Right cardiac atrium (tissue), 5 donors: ENCODE measurements around the gene CENPW. TPM values are rescaled to one million over a fixed set of nuclear protein-coding genes. Genes with fewer than 3 reads are reported as not detected.

Experiments used
- ATAC-seq, 2 donors: fragments of 200-7000 bp; cut with Tn5 transposase; one replicate each; pipeline versions ENCODE4 v1.8.0 to v1.9.1; 2020; ENCODE audit warnings: moderate library complexity in 2 of 2, mild to moderate bottlenecking in 1 of 2
- DNase-seq, 3 donors: peaks; one replicate each; pipeline ENCODE4 v3.0.0-alpha.2; 2020
- H3K27ac ChIP-seq: one replicate; pipeline ENCODE4 v1.5.1; 2013; ENCODE audit warnings: mild to moderate bottlenecking, low read length, control low read depth, moderate library complexity
- H3K27me3 ChIP-seq: one replicate; pipeline ENCODE4 v1.6.1; 2013; ENCODE audit not compliant: control insufficient read depth, insufficient read depth
- H3K4me1 ChIP-seq: one replicate; pipeline ENCODE4 v1.6.1; 2013; ENCODE audit warnings: low read length; ENCODE audit not compliant: control insufficient read depth, insufficient read depth
- H3K4me3 ChIP-seq: one replicate; pipeline ENCODE4 v1.5.1; 2013; ENCODE audit warnings: low read length, control low read depth
- H3K9me3 ChIP-seq: one replicate; pipeline ENCODE4 v1.6.1; 2013; ENCODE audit warnings: low read length; ENCODE audit not compliant: control insufficient read depth
- WGBS: extraction: QIAGEN DNeasy Blood & Tissue Kit; methylation state at CpG from one replicate; pipeline ENCODE4 v1.1.7; 2013; 5-methylcytosine and 5-hydroxymethylcytosine counted together
- intact Hi-C, 4 donors: fragments of 100-400 bp; cut with DNase I; formaldehyde crosslinking; loops; one replicate each; pipeline versions ENCODE4 v1.11.0 to v1.14.0; 2022 to 2023
- long read RNA-seq, 4 donors: library from polyadenylated mRNA; unstranded; transcript quantifications; one replicate each; pipeline ENCODE4 v2.0.0, GENCODE V29; 2020 to 2021
- polyA plus RNA-seq: library from polyadenylated mRNA; stranded (reverse); fragments of 200-250 nt; gene quantifications from one replicate; pipeline ENCODE4 v1.2.3, GENCODE V29; 2013
- total RNA-seq, 4 donors: library from RNA; stranded (reverse); fragmentation: NEBNext Ultra II Directional; extraction: Animal tissue kit (Norgen Biotek cat#: 25700); gene quantifications; one replicate each; pipeline ENCODE4 v1.2.1, GENCODE V29; 2021
- donor health status: healthy with polysubstance abuse.
- donor health status: DM: no; HTN: yes; CAD: no.
- donor health status: DM: no; HTN: no; CAD: no.
- donor health status: DM: no; HTN: yes; CAD: no; lungs with severe emphysema.
- donor health status: DM: yes; HTN: yes; CAD: no.

CENPW gene
- total RNA-seq (1 to 10 TPM in 3 of 4 donors, under 1 TPM in 1; 0.66 to 1.4 (median 1.1) TPM), polyA plus RNA-seq (0.97 TPM)
- long read RNA-seq, donor 1 = 0 reads
- long read RNA-seq, donor 2, partial matches to known transcripts = 0 of 1 reads
- long read RNA-seq, donor 2, other reads (novel, unspliced or antisense) = 0 of 1 reads
- long read RNA-seq, donor 3 = 0 reads
- long read RNA-seq, donor 4 = 0 reads

DNA sequence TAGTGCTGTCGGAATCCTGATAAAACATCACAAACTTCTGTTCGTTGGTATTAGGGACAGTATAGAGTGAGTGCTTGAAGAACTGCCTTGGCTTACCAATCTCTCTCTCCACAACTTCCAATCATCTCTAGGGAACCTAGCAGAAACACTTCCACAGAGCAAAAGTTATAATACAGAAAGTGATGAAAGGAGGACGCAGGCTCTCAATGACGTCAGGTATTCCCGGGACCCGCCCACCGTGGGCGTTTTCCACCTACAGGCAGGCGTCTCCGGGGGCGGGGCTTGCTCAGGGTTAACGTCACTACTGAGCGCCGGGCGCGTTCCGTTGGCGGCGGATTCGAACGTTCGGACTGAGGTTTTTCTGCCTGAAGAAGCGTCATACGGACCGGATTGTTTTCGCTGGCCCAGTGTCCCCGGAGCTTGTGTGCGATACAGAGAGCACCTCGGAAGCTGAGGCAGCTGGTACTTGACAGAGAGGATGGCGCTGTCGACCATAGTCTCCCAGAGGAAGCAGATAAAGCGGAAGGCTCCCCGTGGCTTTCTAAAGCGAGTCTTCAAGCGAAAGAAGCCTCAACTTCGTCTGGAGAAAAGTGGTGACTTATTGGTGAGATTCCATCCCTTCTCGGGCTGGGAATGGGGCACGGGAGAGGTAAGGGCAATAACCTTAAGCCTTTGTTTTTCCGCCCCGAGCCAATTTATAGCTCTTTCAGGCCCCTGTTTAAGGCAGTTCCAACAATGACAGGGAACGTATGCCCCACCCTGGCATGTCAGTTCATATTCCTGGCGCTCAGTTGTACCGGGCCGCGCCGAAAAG lies at the start of gene CENPW:
TSS of gene CENPW (plus strand) at position 320 of the 814 bp plus-strand sequence. CDS start at position 479, 159 bp downstream.
- Histone ChIP-seq H3K27ac (no peak within 1 kb of the TSS), H3K27me3 (no peaks in the 10 kb centered on the region), H3K4me3 (peak within 1 kb of the TSS; percentile 85), H3K4me1 (peaks cover 2% of the 10 kb centered on the region), H3K9me3 (no peaks in the 10 kb centered on the region)
- intact Hi-C loops = no loop called here
- WGBS = 2% methylated on average over 46 of the region's 46 CpGs
- peak; percentile 91 to 93 for ATAC-seq
- peak; percentile 81 to 96 (median 96) for DNase-seq

- DNase-seq (no peak), ATAC-seq (no peak)
- Histone ChIP-seq H3K27ac (no peak overlapping the region), H3K27me3 (no peaks in the 10 kb centered on the region), H3K4me1 (no peaks in the 10 kb centered on the region), H3K9me3 (no peaks in the 10 kb centered on the region), H3K4me3 (no peak overlapping the region)
- intact Hi-C loops = no loop called here
Measured at GRCh38 chr6:126293891-126294524, 45.9 kb upstream of the CENPW start.

DNA sequence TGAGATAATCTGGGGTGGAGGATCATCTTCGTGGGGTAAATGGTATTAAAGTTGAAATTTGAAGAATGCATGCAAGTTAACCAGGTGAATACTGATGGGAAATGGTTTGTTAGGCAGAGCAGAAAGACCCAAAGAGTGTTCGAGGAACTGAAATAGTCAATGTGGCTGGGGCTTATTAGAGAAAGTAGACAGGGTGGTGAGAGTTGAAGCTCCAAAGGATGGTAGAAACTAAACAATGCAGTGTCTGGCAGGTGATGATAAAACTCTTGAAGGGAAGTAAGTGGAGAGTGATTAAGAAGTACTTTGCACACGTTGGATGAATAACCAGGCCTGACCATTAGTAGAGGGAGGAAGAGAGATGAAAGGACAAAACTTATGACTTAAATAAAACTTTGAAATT lies 39.8 kb upstream of the CENPW start:
- no peak for ATAC-seq
- no peaks in the 10 kb centered on the region for H3K9me3 ChIP-seq
- H3K4me1 ChIP-seq = no peaks in the 10 kb centered on the region
- H3K4me3 ChIP-seq = no peak overlapping the region
- intact Hi-C loops = no loop called here
- H3K27ac ChIP-seq = no peak overlapping the region
- 56% methylated on average over 3 of the region's 3 CpGs for WGBS
- DNase-seq = no peak
- H3K27me3 ChIP-seq = no peaks in the 10 kb centered on the region

GRCh38 chr6:126300735-126301134 lies 39.2 kb upstream of the CENPW start:
- H3K4me1 ChIP-seq = no peaks in the 10 kb centered on the region
- no peak overlapping the region for H3K27ac ChIP-seq
- intact Hi-C loops = no loop called here

DNA sequence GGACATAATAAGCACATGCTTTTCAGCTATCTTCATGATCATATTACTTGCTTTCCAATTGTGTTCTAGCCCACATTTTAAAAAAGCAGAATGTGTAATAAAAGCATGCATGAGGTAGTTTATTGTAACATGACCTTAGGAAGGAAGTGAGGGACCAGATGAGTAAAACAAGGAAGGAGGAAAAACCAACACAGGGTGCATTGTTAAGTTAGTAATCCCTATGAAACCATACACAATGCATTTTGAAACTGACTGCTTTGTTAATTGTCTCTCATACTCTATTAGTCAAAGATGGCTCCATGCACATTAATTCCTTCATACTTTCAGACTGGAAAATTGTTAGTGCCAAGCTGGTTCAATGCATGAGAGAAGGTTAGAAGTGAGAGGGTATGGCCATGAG lies 37.7 kb upstream of the CENPW start:
- H3K4me1 ChIP-seq = no peaks in the 10 kb centered on the region
- H3K27me3 ChIP-seq = no peaks in the 10 kb centered on the region
- H3K9me3 ChIP-seq = no peaks in the 10 kb centered on the region
- DNase-seq (no peak), ATAC-seq (no peak)
- no peak overlapping the region for H3K4me3 ChIP-seq
- no peak overlapping the region for H3K27ac ChIP-seq
- intact Hi-C loops = no loop called here

More at GRCh38 chr6:126300735-126301134, 39.2 kb upstream of the CENPW start:
- no peak for ATAC-seq
- no peak overlapping the region for H3K4me3 ChIP-seq
- DNase-seq = no peak
- no peaks in the 10 kb centered on the region for H3K27me3 ChIP-seq
- no peaks in the 10 kb centered on the region for H3K9me3 ChIP-seq

DNA sequence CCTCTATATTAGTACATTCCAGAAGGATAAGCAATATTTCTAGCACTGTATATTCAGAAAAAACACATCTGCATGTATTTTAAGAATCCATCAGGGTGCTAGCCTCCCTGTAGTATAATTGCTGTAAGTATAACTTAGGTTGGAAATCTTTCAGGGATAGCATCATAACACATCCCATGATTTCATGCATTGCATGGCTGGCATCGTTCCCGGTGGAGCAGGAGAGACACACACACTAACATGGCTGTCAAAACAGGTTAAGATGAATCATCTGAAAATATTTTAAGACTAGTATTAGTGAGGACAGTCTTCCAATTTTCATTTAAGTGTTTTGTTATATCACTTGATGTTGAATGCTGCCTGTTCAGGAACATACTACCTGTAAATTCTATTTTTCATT lies 32.1 kb upstream of the CENPW start:
- Histone ChIP-seq H3K4me1 (no peaks in the 10 kb centered on the region), H3K27ac (no peak overlapping the region), H3K9me3 (no peaks in the 10 kb centered on the region), H3K27me3 (no peaks in the 10 kb centered on the region), H3K4me3 (no peak overlapping the region)
- intact Hi-C loops = no loop called here
- WGBS = 65% methylated on average over 2 of the region's 2 CpGs
- no peak for ATAC-seq
- DNase-seq = no peak

GRCh38 chr6:126308362-126308761 lies 31.6 kb upstream of the CENPW start:
- no peaks in the 10 kb centered on the region for H3K4me1 ChIP-seq
- WGBS = 81% methylated on average over 3 of the region's 3 CpGs
- no peak for DNase-seq
- intact Hi-C loops = no loop called here
- H3K4me3 ChIP-seq = no peak overlapping the region
- H3K9me3 ChIP-seq = no peaks in the 10 kb centered on the region
- H3K27ac ChIP-seq = no peak overlapping the region
- ATAC-seq = no peak
- H3K27me3 ChIP-seq = no peaks in the 10 kb centered on the region

DNA sequence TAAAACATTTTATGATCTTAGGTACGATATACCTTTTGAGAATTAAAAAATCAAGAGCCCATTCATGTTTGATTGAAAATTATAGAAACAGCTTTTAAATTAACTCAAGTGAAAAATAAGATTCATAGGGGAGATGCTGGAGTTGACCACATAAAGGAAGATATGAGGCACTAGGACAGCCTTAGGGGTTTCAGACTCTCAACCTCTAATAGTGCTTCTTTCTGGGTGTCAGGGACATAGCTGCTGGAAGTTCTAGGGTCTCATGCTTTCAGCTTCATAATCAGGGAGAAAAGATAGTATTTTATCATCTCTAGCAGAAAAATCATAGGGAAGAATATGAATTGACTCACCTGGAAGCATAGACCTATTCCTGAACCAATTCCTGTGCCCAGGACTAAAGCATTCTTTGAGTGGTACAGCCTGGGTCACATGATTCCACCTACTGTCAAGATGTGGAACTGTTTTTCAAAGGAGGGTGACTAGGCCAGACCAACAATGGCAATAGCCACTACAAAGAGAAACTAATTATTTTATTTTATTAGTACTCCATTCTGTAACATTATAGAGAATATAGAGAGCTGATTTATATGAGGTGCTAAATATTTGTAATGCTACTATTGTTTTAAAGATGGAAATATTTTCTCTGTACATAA lies 27.8 kb upstream of the CENPW start:
- H3K4me3 ChIP-seq = no peak overlapping the region
- no peaks in the 10 kb centered on the region for H3K27me3 ChIP-seq
- H3K9me3 ChIP-seq = no peaks in the 10 kb centered on the region
- H3K4me1 ChIP-seq = no peaks in the 10 kb centered on the region
- ATAC-seq = no peak
- DNase-seq = no peak
- intact Hi-C loops = no loop called here
- H3K27ac ChIP-seq = no peak overlapping the region
- WGBS = 90% methylated on average over 1 of the region's 1 CpG

GRCh38 chr6:126313941-126314340 lies 26.0 kb upstream of the CENPW start:
- ATAC-seq (no peak), DNase-seq (no peak)
- H3K27ac ChIP-seq = no peak overlapping the region
- intact Hi-C loops = no loop called here
- H3K27me3 ChIP-seq = no peaks in the 10 kb centered on the region
- 71% methylated on average over 1 of the region's 1 CpG for WGBS
- H3K9me3 ChIP-seq = no peaks in the 10 kb centered on the region
- no peaks in the 10 kb centered on the region for H3K4me1 ChIP-seq
- H3K4me3 ChIP-seq = no peak overlapping the region

DNA sequence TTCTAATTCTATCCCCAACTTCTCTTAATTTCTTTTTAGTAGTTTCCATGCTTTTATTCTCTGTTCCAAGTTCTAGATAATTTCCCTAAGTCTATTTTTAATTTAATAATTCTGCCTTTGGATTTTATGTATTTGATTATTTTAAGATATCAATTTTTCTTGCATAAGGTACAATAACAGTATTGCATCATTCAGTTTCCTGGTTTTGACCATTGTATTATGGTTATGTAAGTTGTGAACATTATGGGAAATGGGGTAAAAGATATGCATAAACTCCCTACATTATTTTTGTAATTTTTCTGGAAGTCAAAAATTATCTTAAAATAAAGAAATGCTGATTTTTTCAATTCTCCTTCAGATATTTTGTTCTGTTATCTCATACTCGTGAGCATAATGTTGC lies 21.1 kb upstream of the CENPW start:
- Histone ChIP-seq H3K4me3 (no peak overlapping the region), H3K27me3 (no peaks in the 10 kb centered on the region), H3K9me3 (no peaks in the 10 kb centered on the region), H3K4me1 (no peaks in the 10 kb centered on the region), H3K27ac (no peak overlapping the region)
- DNase-seq = no peak
- no peak for ATAC-seq
- 70% methylated on average over 1 of the region's 1 CpG for WGBS
- intact Hi-C loops = no loop called here

DNA sequence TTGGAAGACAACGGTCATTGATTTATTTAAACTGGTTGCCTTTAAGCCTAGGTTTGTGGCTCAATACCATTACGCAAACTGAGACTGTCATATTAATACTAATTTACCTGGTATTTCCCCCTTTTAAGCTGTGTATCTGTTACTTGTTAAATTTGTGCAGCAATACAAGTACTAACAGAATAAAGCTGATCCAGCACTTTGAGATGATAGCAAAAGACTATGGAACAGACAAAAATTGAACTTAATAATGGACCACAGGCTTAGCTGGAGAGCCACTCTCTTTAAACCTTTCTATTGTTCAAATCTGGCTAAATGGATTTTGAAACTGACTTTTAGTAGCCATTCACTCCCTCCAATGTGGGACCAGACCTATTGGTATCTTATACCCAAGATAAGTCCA lies 6.2 kb upstream of the CENPW start:
- H3K27me3 ChIP-seq = no peaks in the 10 kb centered on the region
- no peak overlapping the region for H3K27ac ChIP-seq
- H3K9me3 ChIP-seq = no peaks in the 10 kb centered on the region
- ATAC-seq (no peak), DNase-seq (no peak)
- H3K4me3 ChIP-seq = no peak overlapping the region
- intact Hi-C loops = no loop called here
- H3K4me1 ChIP-seq = no peaks in the 10 kb centered on the region
- WGBS = 95% methylated on average over 2 of the region's 2 CpGs
